Breast epithelium (tissue), 4 donors: Measurements from ENCODE around the gene KIF1A. TPM values are rescaled to one million over a fixed set of nuclear protein-coding genes. Genes with fewer than 3 reads are reported as not detected.

ENCODE experiments used
- DNase-seq, 2 donors: peaks; one replicate each; pipeline ENCODE4 v3.0.0-alpha.2; 2019; ENCODE audit warnings: low spot score in 2 of 2
- H3K27ac ChIP-seq, 2 donors: fragments of 200-600 bp; sonication (generic) in 1 of 2; one replicate each; pipeline ENCODE4 v1.5.1; 2016 to 2019; ENCODE audit warnings: mild to moderate bottlenecking in 1 of 2
- H3K27me3 ChIP-seq, 2 donors: fragments of 200-600 bp; sonication (generic) in 1 of 2; one replicate each; pipeline versions ENCODE4 v1.5.1 to v1.6.0; 2017 to 2019; ENCODE audit warnings: control low read depth in 1 of 2, mild to moderate bottlenecking in 1 of 2
- H3K36me3 ChIP-seq: fragments of 200-600 bp; one replicate; pipeline ENCODE4 v1.5.1; 2019
- H3K4me1 ChIP-seq, 2 donors: fragments of 200-600 bp; sonication (generic); one replicate each; pipeline ENCODE4 v1.5.1; 2016 to 2019; ENCODE audit warnings: control low read depth in 1 of 2
- H3K4me3 ChIP-seq, 3 donors: fragments of 200-600 bp; sonication (generic); 1 replicate in 2 of 3; 2 replicates in 1 of 3; pipeline ENCODE4 v1.5.1; 2016 to 2019; ENCODE audit warnings: mild to moderate bottlenecking in 3 of 3, moderate library complexity in 2 of 3
- H3K9me3 ChIP-seq, 2 donors: fragments of 200-600 bp; sonication (generic) in 1 of 2; one replicate each; pipeline ENCODE4 v1.5.1; 2016 to 2019; ENCODE audit warnings: control low read depth in 1 of 2
- POLR2A ChIP-seq: fragments of 450-650 bp; IDR thresholded peaks from one replicate; pipeline ENCODE4 v1.6.1; 2016; ENCODE audit warnings: antibody characterized with exemption, mild to moderate bottlenecking, moderate library complexity
- POLR2AphosphoS5 ChIP-seq, 3 donors: sonication (generic); formaldehyde crosslinking; IDR thresholded peaks; one replicate each; pipeline ENCODE4 v1.6.1; 2017; ENCODE audit warnings: antibody characterized with exemption in 3 of 3
- intact Hi-C: fragments of 100-400 bp; cut with DNase I; formaldehyde crosslinking; loops from one replicate; pipeline ENCODE4 v1.15.1; 2023; ENCODE audit warnings: low total_unique reads
- total RNA-seq, 3 donors: library from RNA; depleted of rRNA; stranded (reverse); fragments of >200 nt; gene quantifications; one replicate each; pipeline ENCODE4 v1.1.0, GENCODE V29; 2016
- TF ChIP-seq, protein P1 (sequence below), 3 donors: fragments of 450-650 bp; IDR thresholded peaks; one replicate each; pipeline ENCODE4 v1.5.1; 2016 to 2017; ENCODE audit warnings: antibody characterized with exemption in 3 of 3, mild to moderate bottlenecking in 3 of 3, moderate library complexity in 3 of 3

Gene KIF1A
- total RNA-seq, 3 donors from 2014 or later, result under 0.01 to 0.29 TPM; not detected in 1

- no peak overlapping the region for H3K4me3 ChIP-seq
- no peaks in the 10 kb centered on the region for H3K36me3 ChIP-seq
- no peaks in the 10 kb centered on the region for H3K9me3 ChIP-seq
- H3K4me1 ChIP-seq, result peaks cover 0 to 8% of the 10 kb centered on the region in 2 donors
- H3K27ac ChIP-seq, result no peak overlapping the region
- TF ChIP-seq POLR2A (no peak), POLR2AphosphoS5 (IDR thresholded peaks at IDR 0.05) (no peak)
- TF ChIP-seq, protein P1, sequence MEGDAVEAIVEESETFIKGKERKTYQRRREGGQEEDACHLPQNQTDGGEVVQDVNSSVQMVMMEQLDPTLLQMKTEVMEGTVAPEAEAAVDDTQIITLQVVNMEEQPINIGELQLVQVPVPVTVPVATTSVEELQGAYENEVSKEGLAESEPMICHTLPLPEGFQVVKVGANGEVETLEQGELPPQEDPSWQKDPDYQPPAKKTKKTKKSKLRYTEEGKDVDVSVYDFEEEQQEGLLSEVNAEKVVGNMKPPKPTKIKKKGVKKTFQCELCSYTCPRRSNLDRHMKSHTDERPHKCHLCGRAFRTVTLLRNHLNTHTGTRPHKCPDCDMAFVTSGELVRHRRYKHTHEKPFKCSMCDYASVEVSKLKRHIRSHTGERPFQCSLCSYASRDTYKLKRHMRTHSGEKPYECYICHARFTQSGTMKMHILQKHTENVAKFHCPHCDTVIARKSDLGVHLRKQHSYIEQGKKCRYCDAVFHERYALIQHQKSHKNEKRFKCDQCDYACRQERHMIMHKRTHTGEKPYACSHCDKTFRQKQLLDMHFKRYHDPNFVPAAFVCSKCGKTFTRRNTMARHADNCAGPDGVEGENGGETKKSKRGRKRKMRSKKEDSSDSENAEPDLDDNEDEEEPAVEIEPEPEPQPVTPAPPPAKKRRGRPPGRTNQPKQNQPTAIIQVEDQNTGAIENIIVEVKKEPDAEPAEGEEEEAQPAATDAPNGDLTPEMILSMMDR (IDR thresholded peaks at IDR 0.05), result no peak
- DNase-seq, result no peak
- intact Hi-C loops, result no loop called here
- peaks cover 1 to 2% of the 10 kb centered on the region in 2 donors for H3K27me3 ChIP-seq
Measured at GRCh38 chr2:240835528-240835927, 15.5 kb upstream of the KIF1A start.

DNA sequence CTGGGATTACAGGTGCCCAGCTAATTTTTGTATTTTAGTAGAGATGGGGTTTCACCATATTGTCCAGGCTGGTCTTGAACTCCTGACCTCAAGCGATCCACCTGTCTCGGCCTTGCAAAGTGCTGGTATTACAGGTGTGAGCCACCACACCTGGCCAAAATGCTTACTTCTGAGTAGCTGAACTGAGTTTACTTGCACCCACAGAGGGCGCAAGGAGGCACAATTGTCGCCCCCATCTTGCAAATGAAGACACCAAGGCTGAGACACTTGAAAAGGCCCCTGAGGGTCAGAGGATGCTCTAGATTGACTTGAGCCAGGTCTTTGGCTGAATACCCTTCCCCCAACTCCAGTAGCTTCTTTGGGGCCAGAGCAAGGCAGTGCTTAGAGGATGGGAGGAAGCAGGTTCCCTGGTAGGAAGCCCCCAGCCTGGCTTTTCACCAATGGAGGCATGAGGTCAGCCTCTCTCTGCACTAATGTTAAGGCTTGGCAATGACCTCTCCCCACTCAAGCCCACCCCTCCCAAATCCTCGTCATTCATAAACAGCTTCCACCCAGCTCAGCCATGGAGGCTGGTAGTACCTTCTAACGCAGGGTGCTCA, 14.5 kb upstream of the KIF1A start:
- H3K4me1 ChIP-seq, result peaks cover 0 to 8% of the 10 kb centered on the region in 2 donors
- intact Hi-C loops, result no loop called here
- no peaks in the 10 kb centered on the region for H3K9me3 ChIP-seq
- no peak overlapping the region for H3K27ac ChIP-seq
- H3K27me3 ChIP-seq, result peaks cover 2 to 12% of the 10 kb centered on the region in 2 donors
- H3K36me3 ChIP-seq, result no peaks in the 10 kb centered on the region
- TF ChIP-seq, protein P1 (IDR thresholded peaks at IDR 0.05), result no peak
- no peak overlapping the region for H3K4me3 ChIP-seq
- no peak for DNase-seq

DNA sequence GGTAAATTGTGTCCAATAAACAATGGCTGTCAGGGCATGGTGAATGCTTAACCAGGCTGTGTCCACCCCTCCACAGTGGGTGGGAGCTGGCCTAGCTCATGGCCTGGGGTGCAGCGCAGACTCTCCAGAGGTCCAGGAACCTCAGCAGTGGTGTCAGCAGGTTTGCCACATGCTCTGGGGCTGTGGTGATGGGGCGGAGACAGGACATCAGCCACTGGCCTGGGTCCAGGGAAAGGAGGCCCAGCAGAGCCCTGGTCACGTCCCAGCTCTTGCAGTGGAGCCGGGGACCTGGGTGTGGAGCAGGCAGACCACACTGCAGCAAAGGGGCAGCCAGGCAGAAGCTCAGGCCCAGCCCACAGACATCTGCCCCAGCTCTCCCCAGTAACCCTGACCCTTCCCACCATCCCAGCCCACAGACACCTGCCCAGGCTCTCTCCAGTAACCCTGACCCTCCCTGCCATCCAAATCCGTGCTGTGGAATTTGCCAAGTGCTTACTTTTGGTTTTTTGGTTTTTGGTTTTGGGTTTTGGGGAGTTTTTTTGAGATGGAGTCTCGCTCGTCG, 13.8 kb upstream of the KIF1A start:
- H3K9me3 ChIP-seq, result no peaks in the 10 kb centered on the region
- H3K27ac ChIP-seq, result no peak overlapping the region
- no peak overlapping the region for H3K4me3 ChIP-seq

GRCh38 chr2:240832921-240833494, 13.0 kb upstream of the KIF1A start:
- no peak for DNase-seq
- H3K36me3 ChIP-seq, result no peaks in the 10 kb centered on the region
- intact Hi-C loops, result no loop called here
- TF ChIP-seq, protein P1 (IDR thresholded peaks at IDR 0.05), result no peak
- no peak for TF ChIP-seq POLR2A
- no peak for TF ChIP-seq POLR2AphosphoS5 (IDR thresholded peaks at IDR 0.05)
- peaks cover 0 to 8% of the 10 kb centered on the region in 2 donors for H3K4me1 ChIP-seq
- peak overlapping the region in 1 of 2 donors; percentile 25 for H3K27ac ChIP-seq
- no peak overlapping the region for H3K4me3 ChIP-seq
- peaks cover 2 to 15% of the 10 kb centered on the region in 2 donors for H3K27me3 ChIP-seq
- no peaks in the 10 kb centered on the region for H3K9me3 ChIP-seq

More for the DNA sequence above, 13.8 kb upstream of the KIF1A start:
- Histone ChIP-seq H3K36me3 (no peaks in the 10 kb centered on the region), H3K4me1 (peaks cover 0 to 8% of the 10 kb centered on the region in 2 donors), H3K27me3 (peaks cover 2 to 15% of the 10 kb centered on the region in 2 donors)
- TF ChIP-seq POLR2A (no peak), POLR2AphosphoS5 (IDR thresholded peaks at IDR 0.05) (no peak)
- intact Hi-C loops, result no loop called here
- DNase-seq, result no peak

DNA sequence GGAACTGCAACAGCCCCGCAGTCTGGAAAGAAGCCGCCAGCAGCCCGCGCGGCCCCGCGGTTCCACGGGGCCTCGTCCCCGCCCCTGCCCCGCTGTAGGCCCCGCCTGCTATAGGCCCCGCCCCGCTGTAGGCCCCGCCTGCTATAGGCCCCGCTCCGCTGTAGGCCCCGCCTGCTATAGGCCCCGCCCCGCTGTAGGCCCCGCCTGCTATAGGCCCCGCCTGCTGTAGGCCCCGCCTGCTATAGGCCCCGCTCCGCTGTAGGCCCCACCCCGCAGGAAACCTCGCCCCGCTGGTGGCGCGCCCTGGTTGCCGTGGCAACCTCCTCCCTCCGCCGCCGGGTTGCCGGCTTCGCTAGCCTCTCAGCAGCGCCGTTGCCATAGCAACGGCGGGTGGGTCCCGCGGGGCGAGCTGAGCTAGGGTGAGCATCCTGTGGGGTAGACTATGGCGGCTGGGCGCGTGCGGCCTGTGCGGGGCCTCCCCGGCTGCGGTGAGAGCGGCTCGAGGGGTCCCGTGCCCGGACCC, 12.2 kb upstream of the KIF1A start:
- no peaks in the 10 kb centered on the region for H3K9me3 ChIP-seq
- peak overlapping the region in 2 of 3 donors; percentile 38 to 47 for H3K4me3 ChIP-seq
- peaks cover 2 to 18% of the 10 kb centered on the region in 2 donors for H3K27me3 ChIP-seq

More for the DNA sequence above, 12.2 kb upstream of the KIF1A start:
- Histone ChIP-seq H3K36me3 (no peaks in the 10 kb centered on the region), H3K4me1 (peaks cover 0 to 8% of the 10 kb centered on the region in 2 donors), H3K27ac (peak overlapping the region in 1 of 2 donors; percentile 25)
- peak; percentile 68 to 81 for DNase-seq
- TF ChIP-seq, protein P1 (IDR thresholded peaks at IDR 0.05), result no peak
- TF ChIP-seq POLR2A, result no peak
- TF ChIP-seq POLR2AphosphoS5 (IDR thresholded peaks at IDR 0.05), result no peak
- intact Hi-C loops, result no loop called here
